Skeletal muscle tissue (tissue), 4 donors: ENCODE data around the gene HNRNPA2B1. TPM values are rescaled to one million over a fixed set of nuclear protein-coding genes. Genes with fewer than 3 reads are reported as not detected.

Experiments used
- H3K27ac ChIP-seq: one replicate; pipeline ENCODE4 v1.7.0; 2013; ENCODE audit warnings: mild to moderate bottlenecking, low read depth, low read length, inconsistent platforms
- H3K27me3 ChIP-seq, 3 donors: one replicate each; pipeline ENCODE4 v1.7.0; 2013; ENCODE audit warnings: low read length in 3 of 3; ENCODE audit not compliant: control insufficient read depth in 3 of 3, insufficient read depth in 3 of 3
- H3K36me3 ChIP-seq, 3 donors: one replicate each; pipeline ENCODE4 v1.7.0; 2013; ENCODE audit warnings: low read length in 3 of 3; ENCODE audit not compliant: control insufficient read depth in 3 of 3, insufficient read depth in 3 of 3
- H3K4me1 ChIP-seq, 3 donors: one replicate each; pipeline ENCODE4 v1.7.0; 2013; ENCODE audit warnings: low read length in 3 of 3, mild to moderate bottlenecking in 3 of 3; ENCODE audit not compliant: control insufficient read depth in 3 of 3, insufficient read depth in 3 of 3
- H3K4me3 ChIP-seq, 3 donors: one replicate each; pipeline ENCODE4 v1.7.0; 2013; ENCODE audit warnings: low read length in 3 of 3
- H3K9ac ChIP-seq, 3 donors: one replicate each; pipeline ENCODE4 v1.7.0; 2013; ENCODE audit warnings: low read length in 3 of 3, mild to moderate bottlenecking in 3 of 3, moderate library complexity in 2 of 3, low read depth in 1 of 3
- H3K9me3 ChIP-seq, 3 donors: one replicate each; pipeline ENCODE4 v1.7.0; 2013; ENCODE audit warnings: low read length in 3 of 3; ENCODE audit not compliant: control insufficient read depth in 3 of 3
- total RNA-seq: library from RNA; depleted of rRNA; stranded (reverse); fragments of >200 nt; gene quantifications from one replicate; pipeline ENCODE4 v1.2.3, GENCODE V29; 2014
- donor health status: Osteomylitis.

Gene HNRNPA2B1
- total RNA-seq, 1 donor from 2014 or later: 99.7 TPM

- H3K4me3 ChIP-seq: no peak overlapping the region
- peaks cover 12 to 31% (median 21%) of the 10 kb centered on the region in 3 donors for H3K36me3 ChIP-seq
- H3K27ac ChIP-seq: no peak overlapping the region
- no peaks in the 10 kb centered on the region for H3K9me3 ChIP-seq
- H3K9ac ChIP-seq: no peak overlapping the region
- H3K4me1 ChIP-seq: no peaks in the 10 kb centered on the region
- no peaks in the 10 kb centered on the region for H3K27me3 ChIP-seq
Observed at GRCh38 chr7:26213807-26214515, 13.4 kb upstream of the HNRNPA2B1 start.

- Histone ChIP-seq H3K27ac (no peak overlapping the region), H3K27me3 (no peaks in the 10 kb centered on the region), H3K9me3 (no peaks in the 10 kb centered on the region), H3K4me3 (no peak overlapping the region), H3K9ac (no peak overlapping the region), H3K4me1 (no peaks in the 10 kb centered on the region), H3K36me3 (peaks cover 14 to 33% (median 25%) of the 10 kb centered on the region in 3 donors)
Observed at GRCh38 chr7:26212921-26213718, 12.6 kb upstream of the HNRNPA2B1 start.

- H3K9me3 ChIP-seq: no peaks in the 10 kb centered on the region
- peaks cover 19 to 50% (median 43%) of the 10 kb centered on the region in 3 donors for H3K36me3 ChIP-seq
- H3K4me3 ChIP-seq: no peak overlapping the region
- H3K27ac ChIP-seq: no peak overlapping the region
- H3K4me1 ChIP-seq: peaks cover 2 to 17% (median 3%) of the 10 kb centered on the region in 3 donors
- no peaks in the 10 kb centered on the region for H3K27me3 ChIP-seq
- H3K9ac ChIP-seq: no peak overlapping the region
Observed at GRCh38 chr7:26208040-26208439, 7.5 kb upstream of the HNRNPA2B1 start.

- Histone ChIP-seq H3K36me3 (peaks cover 7 to 24% (median 16%) of the 10 kb centered on the region in 3 donors), H3K27me3 (no peaks in the 10 kb centered on the region), H3K27ac (peak overlapping the region; percentile 100), H3K9me3 (no peaks in the 10 kb centered on the region), H3K4me1 (peaks cover 6 to 23% (median 10%) of the 10 kb centered on the region in 3 donors), H3K4me3 (peak overlapping the region; percentile 73 to 100 (median 88)), H3K9ac (peak overlapping the region; percentile 72 to 95 (median 86))
Observed at GRCh38 chr7:26203016-26203415, 2.5 kb upstream of the HNRNPA2B1 start.

GRCh38 chr7:26202019-26202990 lies 1.8 kb upstream of the HNRNPA2B1 start:
- Histone ChIP-seq H3K36me3 (peaks cover 5 to 21% (median 14%) of the 10 kb centered on the region in 3 donors), H3K9me3 (no peaks in the 10 kb centered on the region), H3K27me3 (no peaks in the 10 kb centered on the region), H3K9ac (peak overlapping the region; percentile 89 to 96 (median 95)), H3K4me3 (peak overlapping the region; percentile 75 to 100 (median 88)), H3K4me1 (peaks cover 10 to 28% (median 15%) of the 10 kb centered on the region in 3 donors), H3K27ac (peak overlapping the region; percentile 100)

GRCh38 chr7:26201247-26202018 lies 887 bp upstream of the HNRNPA2B1 start, which contains the start of gene CBX3:
Gene CBX3 (plus strand): TSS chr7:26201745. CDS start chr7:26202999, 1,254 bp downstream.
- Histone ChIP-seq H3K27ac (peak within 1 kb of the TSS; percentile 100), H3K9me3 (no peaks in the 10 kb centered on the region), H3K27me3 (no peaks in the 10 kb centered on the region), H3K9ac (peak within 1 kb of the TSS; percentile 100), H3K4me3 (peak within 1 kb of the TSS; percentile 100), H3K36me3 (peaks cover 8 to 24% (median 15%) of the 10 kb centered on the region in 3 donors), H3K4me1 (peaks cover 19 to 37% (median 24%) of the 10 kb centered on the region in 3 donors)

DNA sequence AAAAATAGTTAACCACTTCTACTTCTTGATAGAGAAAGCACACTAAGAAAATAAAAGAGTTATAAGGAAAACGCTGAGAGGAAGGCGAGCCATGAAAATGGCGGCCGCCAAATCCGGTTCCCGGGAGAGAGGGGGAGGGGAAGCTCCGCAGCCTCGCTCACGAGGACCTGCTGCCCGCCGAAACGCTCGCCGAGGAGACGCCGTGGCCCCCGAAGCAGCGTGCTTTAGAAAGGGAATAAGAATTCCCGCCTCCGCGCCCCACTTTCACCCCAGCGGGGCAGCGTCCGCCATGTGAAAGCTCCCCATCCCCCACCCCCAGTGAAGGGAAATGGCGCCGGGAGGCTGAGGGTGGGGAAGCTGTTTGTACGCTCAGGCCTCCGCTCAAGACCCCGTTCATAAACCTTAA lies 505 bp downstream of the HNRNPA2B1 start:
- Histone ChIP-seq H3K4me1 (peaks cover 27 to 45% (median 32%) of the 10 kb centered on the region in 3 donors), H3K9ac (peak overlapping the region; percentile 100), H3K27ac (peak overlapping the region; percentile 100), H3K36me3 (peaks cover 16 to 35% (median 24%) of the 10 kb centered on the region in 3 donors), H3K9me3 (no peaks in the 10 kb centered on the region), H3K27me3 (no peaks in the 10 kb centered on the region), H3K4me3 (peak overlapping the region; percentile 100)

- Histone ChIP-seq H3K4me1 (peaks cover 27 to 43% (median 32%) of the 10 kb centered on the region in 3 donors), H3K36me3 (peaks cover 17 to 39% (median 29%) of the 10 kb centered on the region in 3 donors)
Observed at GRCh38 chr7:26199301-26200037, 1.1 kb downstream of the HNRNPA2B1 start.

More at GRCh38 chr7:26199301-26200037, 1.1 kb downstream of the HNRNPA2B1 start:
- H3K4me3 ChIP-seq: peak overlapping the region; percentile 100
- H3K9me3 ChIP-seq: no peaks in the 10 kb centered on the region
- peak overlapping the region; percentile 100 for H3K9ac ChIP-seq
- peak overlapping the region; percentile 100 for H3K27ac ChIP-seq
- no peaks in the 10 kb centered on the region for H3K27me3 ChIP-seq
